Measurements from ENCODE around the gene BAIAP3.

The BAIAP3 gene

GRCh38 chr16:1347962-1348361, 14.5 kb downstream of the BAIAP3 start:
- TF ChIP-seq, protein P1, sequence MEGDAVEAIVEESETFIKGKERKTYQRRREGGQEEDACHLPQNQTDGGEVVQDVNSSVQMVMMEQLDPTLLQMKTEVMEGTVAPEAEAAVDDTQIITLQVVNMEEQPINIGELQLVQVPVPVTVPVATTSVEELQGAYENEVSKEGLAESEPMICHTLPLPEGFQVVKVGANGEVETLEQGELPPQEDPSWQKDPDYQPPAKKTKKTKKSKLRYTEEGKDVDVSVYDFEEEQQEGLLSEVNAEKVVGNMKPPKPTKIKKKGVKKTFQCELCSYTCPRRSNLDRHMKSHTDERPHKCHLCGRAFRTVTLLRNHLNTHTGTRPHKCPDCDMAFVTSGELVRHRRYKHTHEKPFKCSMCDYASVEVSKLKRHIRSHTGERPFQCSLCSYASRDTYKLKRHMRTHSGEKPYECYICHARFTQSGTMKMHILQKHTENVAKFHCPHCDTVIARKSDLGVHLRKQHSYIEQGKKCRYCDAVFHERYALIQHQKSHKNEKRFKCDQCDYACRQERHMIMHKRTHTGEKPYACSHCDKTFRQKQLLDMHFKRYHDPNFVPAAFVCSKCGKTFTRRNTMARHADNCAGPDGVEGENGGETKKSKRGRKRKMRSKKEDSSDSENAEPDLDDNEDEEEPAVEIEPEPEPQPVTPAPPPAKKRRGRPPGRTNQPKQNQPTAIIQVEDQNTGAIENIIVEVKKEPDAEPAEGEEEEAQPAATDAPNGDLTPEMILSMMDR (IDR thresholded peaks at IDR 0.05; ENCODE audit: insufficient read depth, low read length, poor library complexity, severe bottlenecking) = no peak
- H3K36me3 ChIP-seq (ENCODE audit: control insufficient read depth, insufficient read depth, low read length) = peaks cover 5% of the 10 kb centered on the region
- H3K27me3 ChIP-seq (replicated peaks; ENCODE audit: control insufficient read depth, insufficient read depth, low read length) = no peaks in the 10 kb centered on the region; the same call in 1 of the 2 replicates
- no peak for DNase-seq (ENCODE audit: extremely low read depth, insufficient read length)
- H3K4me3 ChIP-seq (replicated peaks; ENCODE audit: low read depth, low read length) = no peak overlapping the region

GRCh38 chr16:1348441-1348840, 15.0 kb downstream of the BAIAP3 start:
- Histone ChIP-seq H3K36me3 (ENCODE audit: control insufficient read depth, insufficient read depth, low read length) (peaks cover 5% of the 10 kb centered on the region), H3K27me3 (replicated peaks; ENCODE audit: control insufficient read depth, insufficient read depth, low read length) (no peaks in the 10 kb centered on the region; the same call in 1 of the 2 replicates), H3K4me3 (replicated peaks; ENCODE audit: low read depth, low read length) (no peak overlapping the region)
- DNase-seq (ENCODE audit: extremely low read depth, insufficient read length) = no peak
- TF ChIP-seq, protein P1 (IDR thresholded peaks at IDR 0.05; ENCODE audit: insufficient read depth, low read length, poor library complexity, severe bottlenecking) = no peak

- H3K4me3 ChIP-seq (replicated peaks; ENCODE audit: low read depth, low read length) = no peak overlapping the region
- DNase-seq (ENCODE audit: extremely low read depth, insufficient read length) = no peak
- TF ChIP-seq, protein P1 (IDR thresholded peaks at IDR 0.05; ENCODE audit: insufficient read depth, low read length, poor library complexity, severe bottlenecking) = no peak
- no peaks in the 10 kb centered on the region for H3K27me3 ChIP-seq (replicated peaks; ENCODE audit: control insufficient read depth, insufficient read depth, low read length)
- H3K36me3 ChIP-seq (ENCODE audit: control insufficient read depth, insufficient read depth, low read length) = peaks cover 5% of the 10 kb centered on the region
Measured at GRCh38 chr16:1348926-1349325, 15.5 kb downstream of the BAIAP3 start.

DNA sequence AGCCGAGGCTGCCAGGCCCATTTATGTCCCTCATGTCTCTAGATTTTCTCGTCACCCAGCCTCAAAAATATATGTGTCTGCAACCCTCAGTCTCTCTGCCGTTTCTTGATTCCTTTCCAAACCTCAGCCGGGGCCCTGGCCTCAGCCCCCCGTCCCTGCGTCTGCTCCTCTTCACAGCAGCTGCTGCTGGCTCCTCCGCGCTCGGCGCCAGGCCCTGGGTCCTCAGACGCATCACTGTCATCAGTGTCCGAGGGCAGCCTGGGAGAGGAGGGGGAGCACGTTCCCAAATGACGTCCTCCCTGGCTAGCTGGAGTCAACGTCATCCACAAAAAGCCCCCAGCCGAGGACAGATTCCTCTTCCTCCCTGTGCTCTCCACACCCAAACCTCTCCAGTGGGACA, 15.9 kb downstream of the BAIAP3 start:
- H3K27me3 ChIP-seq (replicated peaks; ENCODE audit: control insufficient read depth, insufficient read depth, low read length) = no peaks in the 10 kb centered on the region
- TF ChIP-seq, protein P1 (IDR thresholded peaks at IDR 0.05; ENCODE audit: insufficient read depth, low read length, poor library complexity, severe bottlenecking) = no peak

DNA sequence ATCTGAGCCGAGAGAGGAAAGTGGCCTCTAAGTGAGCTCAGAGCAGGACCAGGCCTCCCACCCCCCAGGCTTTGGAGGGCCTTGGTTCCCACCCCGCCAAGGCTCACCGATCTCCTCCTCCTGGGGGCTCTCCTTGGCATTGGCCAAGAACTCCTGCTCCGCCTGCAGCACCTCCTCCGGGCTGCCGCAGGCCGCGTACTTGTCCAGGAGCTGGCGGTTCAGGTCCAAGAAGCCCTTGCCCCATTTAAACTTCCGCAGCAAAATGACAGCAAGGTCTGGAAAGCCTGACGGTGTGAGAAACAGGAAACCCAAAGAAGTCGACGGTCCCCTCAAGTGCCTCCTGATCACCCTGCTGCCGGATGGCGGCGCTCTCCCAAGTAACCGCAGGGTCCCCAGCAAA, 16.5 kb downstream of the BAIAP3 start:
- no peaks in the 10 kb centered on the region for H3K27me3 ChIP-seq (replicated peaks; ENCODE audit: control insufficient read depth, insufficient read depth, low read length)
- H3K4me3 ChIP-seq (replicated peaks; ENCODE audit: low read depth, low read length) = no peak overlapping the region
- no peak for DNase-seq (ENCODE audit: extremely low read depth, insufficient read length)
- peaks cover 5% of the 10 kb centered on the region for H3K36me3 ChIP-seq (ENCODE audit: control insufficient read depth, insufficient read depth, low read length)
- TF ChIP-seq, protein P1 (IDR thresholded peaks at IDR 0.05; ENCODE audit: insufficient read depth, low read length, poor library complexity, severe bottlenecking) = no peak

More for the DNA sequence above, 15.9 kb downstream of the BAIAP3 start:
- Histone ChIP-seq H3K4me3 (replicated peaks; ENCODE audit: low read depth, low read length) (no peak overlapping the region), H3K36me3 (ENCODE audit: control insufficient read depth, insufficient read depth, low read length) (peaks cover 5% of the 10 kb centered on the region)
- no peak for DNase-seq (ENCODE audit: extremely low read depth, insufficient read length)

- no peak for DNase-seq (ENCODE audit: extremely low read depth, insufficient read length)
- peak overlapping the region; percentile 77 for H3K4me3 ChIP-seq (replicated peaks; ENCODE audit: low read depth, low read length)
- H3K27me3 ChIP-seq (replicated peaks; ENCODE audit: control insufficient read depth, insufficient read depth, low read length) = no peaks in the 10 kb centered on the region
- TF ChIP-seq, protein P1 (IDR thresholded peaks at IDR 0.05; ENCODE audit: insufficient read depth, low read length, poor library complexity, severe bottlenecking) = no peak
- H3K36me3 ChIP-seq (ENCODE audit: control insufficient read depth, insufficient read depth, low read length) = peaks cover 5% of the 10 kb centered on the region
Measured at GRCh38 chr16:1350691-1351090, 17.2 kb downstream of the BAIAP3 start.
